ENCODE data around the gene NEURL2.
"Not testable (repeated sequence)": the region's sequence is repeated elsewhere in the genome, so short reads cannot be mapped to it uniquely, and the experiment has no call there.

The NEURL2 gene

DNA sequence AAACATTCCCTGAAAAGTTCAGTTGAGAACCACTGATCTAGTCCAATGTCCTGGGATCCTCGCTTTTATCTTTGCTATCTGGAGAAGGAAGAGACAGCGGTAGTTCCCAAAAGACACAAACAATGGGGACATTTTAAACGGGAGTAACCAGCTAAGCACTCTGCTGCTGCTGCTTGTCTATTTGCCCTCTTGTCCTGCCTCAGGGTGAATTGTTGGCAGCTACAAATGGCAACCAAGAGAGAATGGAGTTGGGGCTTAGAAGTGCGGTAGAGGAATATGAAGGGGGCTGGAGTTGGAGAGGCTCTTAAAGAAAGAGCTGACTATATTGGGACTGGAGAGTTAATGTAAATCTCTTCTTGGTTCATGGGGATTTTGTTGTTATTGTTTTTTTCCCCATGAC is 16.4 kb downstream of the NEURL2 start:
- Histone ChIP-seq H3K4me2 (no peak overlapping the region), H4K20me1 (0 out of 2 replicates have a peak, but pooled peaks cover 11% of the 10 kb centered on the region), H3K36me3 (peaks cover 44% of the 10 kb centered on the region), H3K9me3 (no peaks in the 10 kb centered on the region), H3K27ac (no peak overlapping the region), H3K27me3 (no peaks in the 10 kb centered on the region), H3K9ac (no peak overlapping the region), H3K4me3 (no peak overlapping the region), H3K4me1 (no peaks in the 10 kb centered on the region)
- TF ChIP-seq Cebpa-rat (IDR thresholded peaks at IDR 0.05), result no peak

DNA sequence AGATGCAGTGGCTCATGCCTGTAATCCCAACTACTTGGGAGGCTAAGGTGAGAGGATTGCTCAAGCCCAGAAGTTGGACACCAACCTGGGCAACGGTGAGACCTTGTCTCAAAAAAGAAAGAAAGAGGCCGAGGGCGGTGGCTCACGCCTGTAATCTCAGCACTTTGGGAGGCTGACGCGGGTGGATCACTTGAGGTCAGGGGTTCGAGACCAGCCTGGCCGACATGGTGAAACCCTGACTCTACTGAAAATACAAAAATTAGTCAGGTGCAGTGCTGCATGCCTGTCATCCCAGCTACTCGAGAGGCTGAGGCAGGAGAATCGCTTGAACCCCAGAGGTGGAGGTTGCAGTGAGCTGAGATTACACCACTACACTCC is 16.9 kb downstream of the NEURL2 start:
- not testable (repeated sequence) for H3K4me2 ChIP-seq, H3K9ac ChIP-seq, H3K4me3 ChIP-seq, H3K27ac ChIP-seq, H3K4me1 ChIP-seq, H3K9me3 ChIP-seq, H3K27me3 ChIP-seq
- peaks cover 44% of the 10 kb centered on the region for H3K36me3 ChIP-seq
- H4K20me1 ChIP-seq, result 0 out of 2 replicates have a peak, but pooled peaks cover 11% of the 10 kb centered on the region

- Histone ChIP-seq H3K4me2 (no peak overlapping the region), H3K27me3 (no peaks in the 10 kb centered on the region), H3K36me3 (peaks cover 39% of the 10 kb centered on the region), H4K20me1 (0 out of 2 replicates have a peak, but pooled peaks cover 11% of the 10 kb centered on the region), H3K4me3 (no peak overlapping the region), H3K9me3 (no peaks in the 10 kb centered on the region), H3K9ac (no peak overlapping the region), H3K4me1 (no peaks in the 10 kb centered on the region), H3K27ac (no peak overlapping the region)
- no peak for TF ChIP-seq Cebpa-rat (IDR thresholded peaks at IDR 0.05)
These were observed 17.5 kb downstream of the NEURL2 start for GRCh38 chr20:45873409-45874103.

- Histone ChIP-seq H3K36me3 (peaks cover 30% of the 10 kb centered on the region), H3K4me2 (no peak overlapping the region), H3K9ac (no peak overlapping the region), H3K9me3 (no peaks in the 10 kb centered on the region), H3K27me3 (no peaks in the 10 kb centered on the region), H3K4me1 (no peaks in the 10 kb centered on the region), H4K20me1 (0 out of 2 replicates have a peak, but pooled peaks cover 2% of the 10 kb centered on the region), H3K27ac (no peak overlapping the region), H3K4me3 (no peak overlapping the region)
- TF ChIP-seq Cebpa-rat (IDR thresholded peaks at IDR 0.05), result no peak
These were observed 18.4 kb downstream of the NEURL2 start for GRCh38 chr20:45872626-45873025.

GRCh38 chr20:45867819-45868176 is 23.2 kb downstream of the NEURL2 start:
- TF ChIP-seq Cebpa-rat (IDR thresholded peaks at IDR 0.05), result no peak
- H3K9me3 ChIP-seq, result no peaks in the 10 kb centered on the region

GRCh38 chr20:45867136-45867818 is 23.7 kb downstream of the NEURL2 start:
- H3K4me1 ChIP-seq, result no peaks in the 10 kb centered on the region
- H3K27ac ChIP-seq, result no peak overlapping the region
- H3K4me3 ChIP-seq, result no peak overlapping the region
- no peak overlapping the region for H3K9ac ChIP-seq
- no peak for TF ChIP-seq Cebpa-rat (IDR thresholded peaks at IDR 0.05)
- no peaks in the 10 kb centered on the region for H3K27me3 ChIP-seq
- H3K4me2 ChIP-seq, result no peak overlapping the region
- H3K36me3 ChIP-seq, result peaks cover 8% of the 10 kb centered on the region; the same call in 1 of the 2 replicates
- 0 out of 2 replicates have a peak, but pooled peaks cover 11% of the 10 kb centered on the region for H4K20me1 ChIP-seq
- no peaks in the 10 kb centered on the region for H3K9me3 ChIP-seq

More at GRCh38 chr20:45867819-45868176, 23.2 kb downstream of the NEURL2 start:
- Histone ChIP-seq H3K4me1 (no peaks in the 10 kb centered on the region), H3K27ac (no peak overlapping the region), H3K4me2 (no peak overlapping the region), H3K9ac (no peak overlapping the region), H3K36me3 (peaks cover 13% of the 10 kb centered on the region; the same call in 1 of the 2 replicates), H3K27me3 (no peaks in the 10 kb centered on the region), H4K20me1 (0 out of 2 replicates have a peak, but pooled peaks cover 11% of the 10 kb centered on the region), H3K4me3 (no peak overlapping the region)

DNA sequence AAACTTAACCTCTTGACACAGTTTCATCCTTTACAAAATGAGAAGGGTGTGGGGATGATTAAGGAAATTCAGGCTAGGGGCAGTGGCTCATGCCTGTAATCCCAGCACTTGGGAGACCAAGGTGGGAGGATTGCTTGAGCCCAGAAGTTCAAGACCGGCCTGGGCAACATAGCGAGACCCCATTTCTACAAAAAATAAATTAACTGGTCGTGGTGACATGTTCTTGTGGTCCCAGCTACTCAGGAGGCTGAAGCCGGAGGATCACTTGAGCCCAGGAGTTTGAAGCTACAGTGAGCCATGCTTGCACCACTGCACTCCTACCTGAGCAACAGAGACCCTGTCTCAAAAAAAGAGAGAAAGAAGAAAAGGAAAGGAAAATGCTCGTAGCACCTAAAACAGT is 24.6 kb downstream of the NEURL2 start:
- Histone ChIP-seq H4K20me1 (0 out of 2 replicates have a peak, but pooled peaks cover 11% of the 10 kb centered on the region), H3K36me3 (peaks cover 7% of the 10 kb centered on the region; the same call in 1 of the 2 replicates), H3K4me3 (no peak overlapping the region), H3K4me1 (peaks cover 1% of the 10 kb centered on the region; the same call in 1 of the 2 replicates), H3K9ac (no peak overlapping the region), H3K4me2 (no peak overlapping the region), H3K27ac (no peak overlapping the region), H3K9me3 (no peaks in the 10 kb centered on the region), H3K27me3 (no peaks in the 10 kb centered on the region)
- TF ChIP-seq Cebpa-rat (IDR thresholded peaks at IDR 0.05), result no peak

DNA sequence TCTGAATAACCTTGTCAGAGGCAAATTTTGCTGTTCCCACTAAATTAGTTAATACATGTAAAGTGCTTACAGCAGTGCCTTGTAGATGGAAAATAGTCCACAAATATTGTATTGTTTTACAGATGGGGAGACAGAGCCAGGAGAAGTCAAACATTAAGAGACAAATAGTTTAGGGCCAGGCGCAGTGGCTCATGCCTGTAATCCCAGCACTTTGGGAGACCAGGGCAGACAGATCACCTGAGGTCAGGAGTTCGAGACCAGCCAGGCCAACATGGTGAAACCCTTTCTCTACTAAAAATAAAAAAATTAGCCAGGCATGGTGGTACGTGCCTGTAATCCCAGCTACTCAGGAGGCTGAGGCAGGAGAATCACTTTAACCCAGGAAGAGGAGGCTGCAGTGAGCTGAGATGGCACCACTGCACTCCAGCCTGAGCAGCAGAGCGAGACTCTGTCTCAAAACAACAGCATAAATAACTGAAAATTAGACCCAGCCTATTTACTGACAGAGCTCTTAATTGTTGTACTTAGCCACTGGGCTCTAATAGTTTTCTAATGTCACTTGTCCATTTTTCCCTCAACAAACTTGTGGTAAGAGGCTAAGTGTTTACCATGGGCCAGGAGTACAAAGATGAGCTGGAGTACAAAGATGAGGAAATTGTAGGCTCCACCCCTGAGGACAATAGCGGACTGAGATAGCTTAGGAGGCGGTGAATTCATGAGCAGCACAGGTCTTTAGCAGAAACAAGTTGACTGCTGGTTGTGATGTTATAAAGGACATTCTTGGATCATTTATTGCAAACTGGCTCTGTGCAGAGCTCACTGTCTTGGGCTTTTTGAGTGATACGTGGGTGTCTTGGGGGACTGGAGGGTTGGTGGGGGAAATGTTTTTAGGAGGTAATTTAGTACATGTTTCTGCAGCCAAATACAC is 27.2 kb downstream of the NEURL2 start:
- no peak overlapping the region for H3K9ac ChIP-seq
- H3K27me3 ChIP-seq, result no peaks in the 10 kb centered on the region
- TF ChIP-seq Cebpa-rat (IDR thresholded peaks at IDR 0.05), result no peak
- H3K27ac ChIP-seq, result no peak overlapping the region
- H4K20me1 ChIP-seq, result 0 out of 2 replicates have a peak, but pooled peaks cover 11% of the 10 kb centered on the region
- H3K9me3 ChIP-seq, result no peaks in the 10 kb centered on the region
- no peak overlapping the region for H3K4me3 ChIP-seq
- no peak overlapping the region for H3K4me2 ChIP-seq
- 0 out of 2 replicates have a peak, but pooled peaks cover 5% of the 10 kb centered on the region for H3K36me3 ChIP-seq
- peaks cover 13% of the 10 kb centered on the region for H3K4me1 ChIP-seq

DNA sequence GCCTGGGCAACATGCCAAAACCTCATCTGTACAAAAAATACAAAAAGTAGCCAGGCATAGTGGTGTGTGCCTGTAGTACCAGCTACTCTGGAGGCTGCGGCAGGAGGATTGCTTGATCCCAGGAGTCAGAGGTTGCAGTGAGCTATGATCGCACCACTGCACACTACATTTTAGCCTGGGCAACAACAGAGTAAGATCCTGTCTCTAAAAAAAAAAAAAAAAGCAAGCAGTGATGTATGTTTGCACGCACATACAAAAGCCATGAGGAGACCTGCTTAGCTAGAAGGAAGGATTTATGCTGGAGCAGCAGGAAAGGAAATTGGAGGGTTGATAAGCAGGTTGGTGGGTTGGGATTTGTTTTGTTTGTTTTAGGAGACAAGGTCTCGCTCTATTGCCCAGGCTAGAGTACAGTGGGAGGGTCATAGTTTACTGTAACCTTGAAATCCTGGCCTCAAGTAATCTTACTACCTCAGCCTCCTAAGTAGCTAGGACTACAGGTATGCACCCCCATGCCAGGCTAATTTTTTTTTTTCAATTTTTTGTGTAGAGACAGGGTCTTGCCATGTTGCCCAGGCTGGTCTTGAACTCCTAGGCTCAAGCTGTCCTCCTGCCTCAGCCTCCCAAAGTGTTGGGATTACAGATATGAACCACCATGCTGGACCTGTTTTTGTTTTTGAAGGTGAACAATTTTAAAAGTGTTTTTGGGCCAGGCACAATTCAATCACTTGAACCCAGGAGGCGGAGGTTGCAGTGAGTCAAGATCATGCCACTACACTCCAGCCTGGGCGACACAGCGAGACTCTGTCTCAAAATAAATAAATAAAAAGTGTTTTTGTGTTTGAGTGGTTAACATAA is 29.6 kb downstream of the NEURL2 start:
- no peaks in the 10 kb centered on the region for H3K27me3 ChIP-seq
- no peak overlapping the region for H3K9ac ChIP-seq
- H3K4me3 ChIP-seq, result no peak overlapping the region
- no peaks in the 10 kb centered on the region for H3K9me3 ChIP-seq
- H3K36me3 ChIP-seq, result 0 out of 2 replicates have a peak, but pooled peaks cover 5% of the 10 kb centered on the region
- peaks cover 27% of the 10 kb centered on the region for H3K4me1 ChIP-seq
- TF ChIP-seq Cebpa-rat (IDR thresholded peaks at IDR 0.05), result no peak
- 0 out of 2 replicates have a peak, but pooled peaks cover 10% of the 10 kb centered on the region for H4K20me1 ChIP-seq
- no peak overlapping the region for H3K27ac ChIP-seq
- peak overlapping the region; percentile 4; the same call in 1 of the 2 replicates for H3K4me2 ChIP-seq

Data from BLaER1 (cell line).